Ishikawa (cell line): ENCODE measurements around the gene SMIM41.

Experiments used
- CEBPB ChIP-seq: IDR thresholded peaks from 2 replicates; pipeline ENCODE4 v1.6.1; 2012
- CREB1 ChIP-seq: IDR thresholded peaks from 2 replicates; pipeline ENCODE4 v1.6.1; 2012; ENCODE audit warnings: low read depth
- EGR1 ChIP-seq: IDR thresholded peaks from 2 replicates; pipeline ENCODE4 v1.6.1; 2012
- EP300 ChIP-seq: IDR thresholded peaks from 2 replicates; pipeline ENCODE4 v1.6.1; 2012; ENCODE audit warnings: borderline replicate concordance
- FOXM1 ChIP-seq: IDR thresholded peaks from 2 replicates; pipeline ENCODE4 v1.6.1; 2012; ENCODE audit warnings: low read depth, borderline replicate concordance
- MAX ChIP-seq: IDR thresholded peaks from 2 replicates; pipeline ENCODE4 v1.6.1; 2012
- NFIC ChIP-seq: IDR thresholded peaks from 2 replicates; pipeline ENCODE4 v1.6.1; 2012
- RAD21 ChIP-seq: IDR thresholded peaks from 2 replicates; pipeline ENCODE4 v1.6.1; 2012; ENCODE audit warnings: low read depth
- REST ChIP-seq: IDR thresholded peaks from 2 replicates; pipeline ENCODE4 v1.6.1; 2012; ENCODE audit warnings: low read depth, mild to moderate bottlenecking
- TAF1 ChIP-seq: IDR thresholded peaks from 2 replicates; pipeline ENCODE4 v1.6.1; 2012; ENCODE audit warnings: low read depth, mild to moderate bottlenecking
- TCF12 ChIP-seq: IDR thresholded peaks from 2 replicates; pipeline ENCODE4 v1.6.1; 2012; ENCODE audit warnings: low read depth
- TEAD4 ChIP-seq: IDR thresholded peaks from 2 replicates; pipeline ENCODE4 v1.6.1; 2012
- USF1 ChIP-seq: IDR thresholded peaks from 2 replicates; pipeline ENCODE4 v1.6.1; 2012
- YY1 ChIP-seq: IDR thresholded peaks from 2 replicates; pipeline ENCODE4 v1.6.1; 2012; ENCODE audit warnings: low read depth
- ZBTB7A ChIP-seq: IDR thresholded peaks from 2 replicates; pipeline ENCODE4 v1.6.1; 2012; ENCODE audit warnings: low read depth

SMIM41 gene

GRCh38 chr12:52091869-52092268, 12.4 kb downstream of the SMIM41 start:
- TF ChIP-seq MAX (no peak), EP300 (no peak), RAD21 (no peak), CEBPB (no peak), USF1 (no peak), YY1 (no peak), EGR1 (no peak), ZBTB7A (no peak), REST (no peak), FOXM1 (no peak), NFIC (no peak)

GRCh38 chr12:52093346-52093745, 13.8 kb downstream of the SMIM41 start:
- no peak for TF ChIP-seq CEBPB
- no peak for TF ChIP-seq EP300
- no peak for TF ChIP-seq FOXM1
- TF ChIP-seq RAD21, result no peak

GRCh38 chr12:52096332-52097044, 17.0 kb downstream of the SMIM41 start:
- TF ChIP-seq CREB1 (no peak), TAF1 (no peak), EP300 (no peak), USF1 (no peak), NFIC (no peak), EGR1 (no peak), ZBTB7A (no peak), YY1 (no peak), RAD21 (no peak), TEAD4 (no peak), REST (no peak), FOXM1 (no peak)

- TF ChIP-seq RAD21 (no peak), CEBPB (no peak), TCF12 (no peak), EP300 (no peak), REST (no peak), TAF1 (no peak), TEAD4 (no peak), EGR1 (no peak), ZBTB7A (no peak)
Observed at GRCh38 chr12:52097045-52097666, 17.7 kb downstream of the SMIM41 start.
